SK-N-SH (cell line): Measurements from ENCODE around the gene ASCL5. TPM values are rescaled to one million over a fixed set of nuclear protein-coding genes. Genes with fewer than 3 reads are reported as not detected.

Source experiments
- CTCF ChIA-PET: fragments of 300-600, 350-600 bp; formaldehyde crosslinking; extraction: SDS; loops from one replicate; lab custom pipeline; 2021; lab: Yijun Ruan, JAX
- POLR2A ChIA-PET: fragments of 350-600 bp; sonication (Branson Sonifier 250); formaldehyde crosslinking; extraction: SDS; loops from one replicate; lab custom pipeline; 2020; ENCODE audit warnings: antibody characterized with exemption, inconsistent platforms; lab: Yijun Ruan, JAX
- DNase-seq: peaks from one replicate; pipeline ENCODE4 v3.0.0; 2012
- H2AFZ ChIP-seq: fragments of 200-600 bp; sonication (generic); 2 replicates; pipeline ENCODE4 v1.8.1; 2016; ENCODE audit warnings: antibody characterized with exemption, mild to moderate bottlenecking, low read depth
- H3F3A ChIP-seq: fragments of 200-600 bp; sonication (generic); replicated peaks from 2 replicates; pipeline ENCODE3; 2016; ENCODE audit warnings: antibody characterized with exemption, mild to moderate bottlenecking; ENCODE audit not compliant: insufficient read depth
- H3K27ac ChIP-seq, 2 experiments: fragments of 200-500 bp in 1 of 2; fragments of 200-600 bp in 1 of 2; sonication (Bioruptor generic) in 1 of 2; sonication (generic), shearing (Covaris generic) in 1 of 2; 2 replicates each; pipeline versions ENCODE4 v1.5.1 to v1.6.1; 2014 to 2016; ENCODE audit warnings: low read depth in 2 of 2, inconsistent platforms in 1 of 2, low read length in 1 of 2, mild to moderate bottlenecking in 1 of 2, mixed read lengths in 1 of 2
- H3K27me3 ChIP-seq: fragments of 200-600 bp; sonication (generic), shearing (Covaris generic); 2 replicates; pipeline ENCODE4 v1.6.1; 2016; ENCODE audit warnings: mixed run types; ENCODE audit not compliant: insufficient read depth
- H3K36me3 ChIP-seq, 2 experiments: fragments of 200-500 bp in 1 of 2; fragments of 200-600 bp in 1 of 2; sonication (Bioruptor generic) in 1 of 2; sonication (generic) in 1 of 2; replicated peaks in 1 of 2; 2 replicates each; pipeline versions ENCODE3 to v1.5.1; 2014 to 2016; ENCODE audit warnings: low read length in 1 of 2, mild to moderate bottlenecking in 1 of 2; ENCODE audit not compliant: insufficient read depth in 2 of 2, control insufficient read depth in 1 of 2
- H3K4me1 ChIP-seq, 2 experiments: fragments of 200-500 bp in 1 of 2; fragments of 200-600 bp in 1 of 2; sonication (Bioruptor generic) in 1 of 2; sonication (generic), shearing (Covaris generic) in 1 of 2; 2 replicates each; pipeline versions ENCODE4 v1.5.1 to v1.6.1; 2014 to 2016; ENCODE audit warnings: low read depth in 1 of 2, low read length in 1 of 2, mixed run types in 1 of 2; ENCODE audit not compliant: insufficient read depth in 2 of 2, control insufficient read depth in 1 of 2
- H3K4me2 ChIP-seq: fragments of 200-600 bp; sonication (generic), shearing (Covaris generic); 2 replicates; pipeline ENCODE4 v1.6.1; 2017; ENCODE audit warnings: mixed run types
- H3K4me3 ChIP-seq, 2 experiments: fragments of 200-500 bp in 1 of 2; fragments of 200-600 bp in 1 of 2; sonication (Bioruptor generic) in 1 of 2; sonication (generic), shearing (Covaris generic) in 1 of 2; 2 replicates each; pipeline versions ENCODE4 v1.5.1 to v1.8.1; 2014 to 2016; ENCODE audit warnings: low read depth in 2 of 2, inconsistent platforms in 1 of 2, low read length in 1 of 2, mild to moderate bottlenecking in 1 of 2, mixed read lengths in 1 of 2, moderate library complexity in 1 of 2
- H3K79me2 ChIP-seq: fragments of 200-600 bp; sonication (generic); 2 replicates; pipeline ENCODE4 v1.8.1; 2017; ENCODE audit warnings: mild to moderate bottlenecking; ENCODE audit not compliant: insufficient read depth
- H3K9ac ChIP-seq: fragments of 200-600 bp; sonication (generic); 2 replicates; pipeline ENCODE4 v1.6.1; 2017; ENCODE audit warnings: mixed run types
- H3K9me2 ChIP-seq: fragments of 200-600 bp; sonication (generic); 2 replicates; pipeline ENCODE4 v1.6.1; 2017; ENCODE audit warnings: mixed run types
- H3K9me3 ChIP-seq: fragments of 200-600 bp; sonication (generic); 2 replicates; pipeline ENCODE4 v1.6.1; 2017; ENCODE audit warnings: mixed run types, mild to moderate bottlenecking, moderate library complexity
- H4K20me1 ChIP-seq: fragments of 200-600 bp; sonication (generic); 2 replicates; pipeline ENCODE4 v1.6.1; 2017; ENCODE audit warnings: mild to moderate bottlenecking, mixed run types; ENCODE audit not compliant: insufficient read depth
- EP300 ChIP-seq, 2 experiments: IDR thresholded peaks; 2 replicates each; pipeline versions ENCODE4 v1.4.0 to v1.6.1; 2012; ENCODE audit warnings: borderline replicate concordance in 1 of 2, low read depth in 1 of 2, low read length in 1 of 2
- FOSL2 ChIP-seq: IDR thresholded peaks from 2 replicates; pipeline ENCODE4 v1.4.0; 2012; ENCODE audit warnings: low read depth, mild to moderate bottlenecking, moderate library complexity, borderline replicate concordance
- GABPA ChIP-seq: IDR thresholded peaks from 2 replicates; pipeline ENCODE4 v1.4.0; 2012; ENCODE audit warnings: low read depth, mild to moderate bottlenecking
- GATA2 ChIP-seq: sonication (generic); formaldehyde crosslinking; IDR thresholded peaks from 2 replicates; pipeline ENCODE4 v1.5.0; 2020; ENCODE audit warnings: mild to moderate bottlenecking, missing genetic modification reagents
- JUND ChIP-seq: IDR thresholded peaks from 2 replicates; pipeline ENCODE4 v1.4.0; 2012
- MAX ChIP-seq: IDR thresholded peaks from 2 replicates; pipeline ENCODE4 v1.4.0; 2012; ENCODE audit warnings: low read depth
- MXI1 ChIP-seq: IDR thresholded peaks from 2 replicates; pipeline ENCODE4 v1.6.1; 2012; ENCODE audit warnings: mild to moderate bottlenecking, low read depth, low read length, improper control_type of control experiment
- NFIC ChIP-seq: IDR thresholded peaks from 2 replicates; pipeline ENCODE4 v1.4.0; 2012; ENCODE audit warnings: borderline replicate concordance
- NRF1 ChIP-seq: IDR thresholded peaks from 2 replicates; pipeline ENCODE4 v1.6.1; 2012; ENCODE audit warnings: low read depth, mild to moderate bottlenecking, low read length
- PBX3 ChIP-seq: IDR thresholded peaks from 2 replicates; pipeline ENCODE4; 2012
- POLR2AphosphoS5 ChIP-seq: IDR thresholded peaks from 2 replicates; pipeline ENCODE4 v1.6.1; 2012; ENCODE audit warnings: low read depth, low read length
- RCOR1 ChIP-seq: fragments of 150-350 bp; IDR thresholded peaks from 2 replicates; pipeline ENCODE4 v1.6.1; 2017; ENCODE audit warnings: antibody characterized with exemption, low read length
- RFX5 ChIP-seq: IDR thresholded peaks from 2 replicates; pipeline ENCODE4 v1.6.1; 2012; ENCODE audit warnings: mild to moderate bottlenecking, improper control_type of control experiment, low read length
- RXRA ChIP-seq: IDR thresholded peaks from 2 replicates; pipeline ENCODE4 v1.4.0; 2012; ENCODE audit warnings: low read depth, mild to moderate bottlenecking, borderline replicate concordance
- TAF1 ChIP-seq: IDR thresholded peaks from 2 replicates; pipeline ENCODE4 v1.6.1; 2012; ENCODE audit warnings: low read depth, mild to moderate bottlenecking, low read length, moderate library complexity, borderline replicate concordance
- USF1 ChIP-seq: IDR thresholded peaks from 2 replicates; pipeline ENCODE4 v1.4.0; 2012; ENCODE audit warnings: low read depth, borderline replicate concordance
- WGBS: methylation state at CpG from one replicate; pipeline ENCODE4 v1.1.6; 2017; ENCODE audit warnings: low lambda C conversion rate; 5-methylcytosine and 5-hydroxymethylcytosine counted together
- polyA plus RNA-seq, 3 experiments: library from polyadenylated mRNA; depleted of rRNA; stranded (reverse); fragments of >200 nt; gene quantifications; 2 replicates each; pipeline ENCODE4 v1.2.3, GENCODE V29; 2012
- TF ChIP-seq, protein P1 (sequence below): fragments of 150-350 bp; IDR thresholded peaks from 2 replicates; pipeline ENCODE4 v1.6.1; 2016; ENCODE audit warnings: mild to moderate bottlenecking, low read depth, low read length

The ASCL5 gene
- polyA plus RNA-seq, 1 of the 3 experiments (the other 2 are of a cell fraction) = not detected

GRCh38 chr1:201145816-201146215 is 18.8 kb upstream of the ASCL5 start:
- ChIA-PET POLR2A (no interaction called here), CTCF (interaction anchor here (1.4 to 3.8 kb wide), 3 partner anchors 25 to 127 kb away, joined by 3 to 11 read pairs (median 3); no protein-coding TSS in a partner anchor)
- Histone ChIP-seq H3K4me2 (no peak overlapping the region), H2AFZ (no peak overlapping the region), H4K20me1 (no peaks in the 10 kb centered on the region), H3K9me2 (no peaks in the 10 kb centered on the region), H3F3A (no peaks in the 10 kb centered on the region), H3K9me3 (no peaks in the 10 kb centered on the region), H3K79me2 (no peaks in the 10 kb centered on the region), H3K36me3 (peaks cover 39 to 94% of the 10 kb centered on the region in 2 experiments), H3K9ac (no peak overlapping the region), H3K4me3 (no peak overlapping the region)
- 82% methylated on average over 7 of the region's 7 CpGs for WGBS
- TF ChIP-seq MAX (no peak), RXRA (no peak), GATA2 (no peak)
- TF ChIP-seq, protein P1, sequence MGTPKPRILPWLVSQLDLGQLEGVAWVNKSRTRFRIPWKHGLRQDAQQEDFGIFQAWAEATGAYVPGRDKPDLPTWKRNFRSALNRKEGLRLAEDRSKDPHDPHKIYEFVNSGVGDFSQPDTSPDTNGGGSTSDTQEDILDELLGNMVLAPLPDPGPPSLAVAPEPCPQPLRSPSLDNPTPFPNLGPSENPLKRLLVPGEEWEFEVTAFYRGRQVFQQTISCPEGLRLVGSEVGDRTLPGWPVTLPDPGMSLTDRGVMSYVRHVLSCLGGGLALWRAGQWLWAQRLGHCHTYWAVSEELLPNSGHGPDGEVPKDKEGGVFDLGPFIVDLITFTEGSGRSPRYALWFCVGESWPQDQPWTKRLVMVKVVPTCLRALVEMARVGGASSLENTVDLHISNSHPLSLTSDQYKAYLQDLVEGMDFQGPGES = no peak
- TF ChIP-seq, all 33 proteins: peak for 0
- Histone ChIP-seq H3K4me1 (peaks cover 0 to 29% of the 10 kb centered on the region in 2 experiments; a peak in 1 of 4 replicates), H3K27me3 (no peaks in the 10 kb centered on the region), H3K27ac (no peak overlapping the region)
- DNase-seq = no peak

GRCh38 chr1:201145132-201145531 is 18.1 kb upstream of the ASCL5 start:
- Histone ChIP-seq H3K27me3 (no peaks in the 10 kb centered on the region), H3F3A (no peaks in the 10 kb centered on the region), H4K20me1 (no peaks in the 10 kb centered on the region), H3K36me3 (peaks cover 32 to 94% of the 10 kb centered on the region in 2 experiments), H3K4me1 (peaks cover 0 to 32% of the 10 kb centered on the region in 2 experiments; a peak in 1 of 4 replicates), H3K9me3 (no peaks in the 10 kb centered on the region), H3K4me2 (no peak overlapping the region), H3K9me2 (no peaks in the 10 kb centered on the region), H3K9ac (no peak overlapping the region), H3K79me2 (no peaks in the 10 kb centered on the region), H3K4me3 (no peak overlapping the region), H2AFZ (no peak overlapping the region), H3K27ac (no peak overlapping the region)
- TF ChIP-seq NRF1 (no peak), GABPA (no peak)
- ChIA-PET POLR2A (no interaction called here), CTCF (interaction anchor here (1.4 to 3.8 kb wide), 2 partner anchors 26 to 77 kb away, joined by 3 to 11 read pairs; no protein-coding TSS in a partner anchor)
- 90% methylated on average over 3 of the region's 3 CpGs for WGBS
- no peak for DNase-seq

DNA sequence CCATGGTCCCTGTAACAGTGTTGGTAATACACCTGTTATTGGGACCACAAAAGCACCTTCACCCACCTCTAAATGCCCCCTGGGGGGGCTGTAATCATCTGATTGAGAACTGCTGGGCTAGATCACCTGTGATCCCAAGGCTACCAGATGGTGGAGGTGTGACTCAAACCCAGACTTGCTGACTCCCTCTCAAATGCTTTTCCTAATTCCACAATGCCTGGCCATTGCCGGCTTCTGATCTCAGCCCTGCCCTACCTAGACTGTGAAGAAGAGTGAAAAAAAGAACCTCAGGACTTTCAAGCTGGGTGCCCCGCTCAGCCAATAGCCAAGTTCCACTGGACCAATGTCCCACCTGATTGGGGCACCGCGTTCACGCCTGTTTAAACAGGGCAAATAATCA is 17.7 kb upstream of the ASCL5 start:
- WGBS = 50% methylated on average over 2 of the region's 5 CpGs
- Histone ChIP-seq H3K9me2 (no peaks in the 10 kb centered on the region), H3K27ac (no peak overlapping the region), H2AFZ (no peak overlapping the region), H4K20me1 (no peaks in the 10 kb centered on the region), H3K9me3 (no peaks in the 10 kb centered on the region), H3K9ac (no peak overlapping the region), H3K4me3 (no peak overlapping the region), H3F3A (no peaks in the 10 kb centered on the region), H3K4me1 (peaks cover 0 to 32% of the 10 kb centered on the region in 2 experiments; a peak in 1 of 4 replicates), H3K27me3 (no peaks in the 10 kb centered on the region), H3K79me2 (no peaks in the 10 kb centered on the region), H3K36me3 (peaks cover 29 to 94% of the 10 kb centered on the region in 2 experiments), H3K4me2 (no peak overlapping the region)
- DNase-seq = no peak
- CTCF ChIA-PET = interaction anchor here (3.8 kb wide), 1 partner anchor 78 kb away, joined by 11 read pairs; no protein-coding TSS in a partner anchor
- POLR2A ChIA-PET = no interaction called here
- TF ChIP-seq FOSL2 = no peak
- no peak for TF ChIP-seq MXI1
- TF ChIP-seq GABPA = no peak
- TF ChIP-seq USF1 = no peak
- no peak for TF ChIP-seq RFX5
- no peak for TF ChIP-seq RCOR1
- no peak for TF ChIP-seq PBX3
- TF ChIP-seq TAF1 = no peak
- TF ChIP-seq EP300 (IDR thresholded peaks at IDR 0.05; ENCODE audit: borderline replicate concordance in 1 of 2, low read depth in 1 of 2, low read length in 1 of 2) = no peak
- no peak for TF ChIP-seq MAX
- no peak for TF ChIP-seq NFIC
- no peak for TF ChIP-seq JUND
- TF ChIP-seq POLR2AphosphoS5 = no peak
- no peak for TF ChIP-seq NRF1
